Measurements from ENCODE around the gene SRC. TPM values are rescaled to one million over a fixed set of nuclear protein-coding genes. Genes with fewer than 3 reads are reported as not detected.

Gene SRC
- total and polyA plus RNA-seq, 2 of the 8 experiments (the other 6 are each of a cell fraction or from before 2014, with no cell fraction given) = 27.6 to 28.8 TPM

DNA sequence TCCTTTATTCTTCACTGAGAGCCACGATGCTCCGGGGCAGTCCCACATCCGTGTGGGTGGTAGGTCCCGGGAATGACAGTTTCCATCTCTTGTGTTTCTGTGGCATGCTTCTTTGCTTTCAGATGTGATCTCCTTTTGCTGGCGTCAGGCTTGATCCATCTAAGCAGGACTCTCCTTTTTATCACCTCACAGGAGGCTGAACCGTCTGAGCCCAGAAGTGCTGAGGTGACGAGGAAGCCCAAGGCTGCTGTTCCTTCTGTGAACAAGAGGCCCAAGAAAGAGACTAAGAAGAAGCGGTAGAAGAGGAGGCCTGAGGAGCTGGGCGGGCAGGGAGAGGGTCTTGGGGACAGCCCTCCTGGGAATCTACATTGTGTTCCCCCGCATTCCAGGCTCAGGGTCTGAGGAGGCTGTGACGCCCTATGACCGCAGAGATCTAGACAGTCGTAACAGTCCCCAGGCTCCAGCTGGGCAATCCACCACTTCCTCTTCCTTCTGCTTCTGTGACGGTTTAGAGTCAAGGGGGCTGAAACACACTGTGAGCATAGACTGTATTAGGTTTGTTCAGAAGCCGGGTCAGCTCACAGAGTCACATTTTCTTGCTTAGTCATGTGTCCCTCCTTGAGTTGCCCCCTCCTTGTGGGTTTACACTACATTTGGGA, 29.7 kb upstream of the SRC start:
- WGBS, 2 experiments (ENCODE audit: extremely low coverage in 1 of 2, insufficient coverage in 1 of 2, insufficient read length in 1 of 2, insufficient replicate concordance in 2 of 2, low coverage in 1 of 2, low lambda C conversion rate in 2 of 2, missing lambda C conversion rate in 1 of 2) = 90% methylated on average over 15 of the region's 15 CpGs; no CpG with 5 or more reads in 1 of the 2 experiments
- Histone ChIP-seq H3K4ac (replicated peaks; ENCODE audit: insufficient read length, low read depth, low read length) (no peak overlapping the region), H2BK20ac (ENCODE audit: low read length) (no peak overlapping the region), H2AFZ (ENCODE audit: low read length) (no peak overlapping the region), H4K8ac (ENCODE audit: extremely low read depth, insufficient read depth, low read length) (no peak overlapping the region), H3K27me3 (replicated peaks in 1 of 4; ENCODE audit: control insufficient read depth in 3 of 4, extremely low read depth in 1 of 4, insufficient read depth in 3 of 4, low read length in 3 of 4) (no peaks in the 10 kb centered on the region), H2BK120ac (replicated peaks; ENCODE audit: low read depth, low read length) (no peak overlapping the region), H2BK15ac (ENCODE audit: low read length) (no peak overlapping the region), H3K9me3 (ENCODE audit: insufficient read depth in 2 of 2, low read depth in 1 of 2, low read length in 1 of 2) (no peaks in the 10 kb centered on the region), H3K36me3 (ENCODE audit: control insufficient read depth in 2 of 4, insufficient read depth in 4 of 4, low read length in 3 of 4) (peaks cover 0 to 8% (median under 1%) of the 10 kb centered on the region in 4 experiments; a peak in 3 of 8 replicates), H4K5ac (ENCODE audit: insufficient read length, low read depth, low read length) (no peak overlapping the region), H4K20me1 (replicated peaks in 1 of 2; ENCODE audit: control insufficient read depth in 1 of 2, insufficient read depth in 2 of 2, low read length in 2 of 2) (no peaks in the 10 kb centered on the region), H3K56ac (replicated peaks; ENCODE audit: insufficient read length, low read depth, low read length) (no peak overlapping the region), H3K27ac (ENCODE audit: low read depth, low read length) (no peak overlapping the region), H3K4me3 (ENCODE audit: extremely low read depth in 1 of 4, insufficient read depth in 2 of 4, low read depth in 3 of 4, low read length in 4 of 4) (no peak overlapping the region), H3K23ac (ENCODE audit: insufficient read length) (no peak overlapping the region), H3K79me1 (ENCODE audit: low read depth, low read length) (peaks cover 6% of the 10 kb centered on the region; the same call in 1 of the 2 replicates), H3K14ac (ENCODE audit: insufficient read length) (no peak overlapping the region), H3K79me2 (ENCODE audit: control insufficient read depth in 1 of 2, insufficient read depth in 2 of 2, low read length in 2 of 2) (no peaks in the 10 kb centered on the region), H3K18ac (ENCODE audit: extremely low read depth, low read length) (no peak overlapping the region; the same call in 1 of the 2 replicates), H3K4me2 (ENCODE audit: insufficient read depth in 1 of 2, low read depth in 2 of 2, low read length in 2 of 2) (no peak overlapping the region), H3K4me1 (replicated peaks in 1 of 4; ENCODE audit: control insufficient read depth in 3 of 4, insufficient read depth in 4 of 4, low read length in 3 of 4) (peaks cover 2 to 9% (median 7%) of the 10 kb centered on the region in 4 experiments; a peak in 5 of 7 replicates), H2BK5ac (ENCODE audit: low read depth, low read length) (peak overlapping the region; percentile 66), H4K91ac (replicated peaks; ENCODE audit: insufficient read length, low read length) (no peak overlapping the region), H2AK5ac (ENCODE audit: low read depth, low read length) (no peak overlapping the region), H3K9ac (replicated peaks in 1 of 4; ENCODE audit: extremely low read depth in 1 of 4, low read depth in 3 of 4, low read length in 3 of 4) (no peak overlapping the region), H3K23me2 (ENCODE audit: low read depth, low read length) (no peaks in the 10 kb centered on the region), H2BK12ac (ENCODE audit: low read depth, low read length) (no peak overlapping the region)
- DNase-seq (ENCODE audit: low read depth in 1 of 2, low spot score in 2 of 2) = no peak
- ChIA-PET CTCF (ENCODE audit: partially characterized antibody) (interaction anchor here (0.8 to 1.1 kb wide), 2 partner anchors 8 to 16 kb away, joined by 3 to 5 read pairs; no protein-coding TSS in a partner anchor), POLR2A (ENCODE audit: partially characterized antibody) (interaction anchor here (1.2 to 2.7 kb wide), 3 partner anchors 10 to 36 kb away, joined by 3 to 6 read pairs (median 3); partner anchors contain the start of gene MANBAL)
- FAIRE-seq = no peak
- TF ChIP-seq RXRA (IDR thresholded peaks at IDR 0.05; ENCODE audit: insufficient read depth, low read depth, low read length) = no peak
- no peak for TF ChIP-seq SUZ12 (IDR thresholded peaks at IDR 0.05; ENCODE audit: low read length)
- TF ChIP-seq CHD1 (IDR thresholded peaks at IDR 0.05; ENCODE audit: low read depth, low read length) = no peak
- TF ChIP-seq ATF3 (IDR thresholded peaks at IDR 0.05; ENCODE audit: insufficient read depth, low read depth, low read length) = no peak
- no peak for TF ChIP-seq EGR1 (IDR thresholded peaks at IDR 0.05; ENCODE audit: borderline replicate concordance, low read depth, low read length)
- no peak for TF ChIP-seq TAF7 (optimal IDR thresholded peaks at IDR 0.05; ENCODE audit: borderline replicate concordance, low read depth, low read length)
- no peak for TF ChIP-seq SIX5 (IDR thresholded peaks at IDR 0.05; ENCODE audit: low read depth, low read length)
- no peak for TF ChIP-seq TEAD4 (IDR thresholded peaks at IDR 0.05; ENCODE audit: low read depth, low read length)
- no peak for TF ChIP-seq CTBP2 (IDR thresholded peaks at IDR 0.05; ENCODE audit: borderline replicate concordance, insufficient read depth, insufficient read length, low read length)

Measured in H1 (cell line).